Mesendoderm (in vitro differentiated cells): ENCODE data around the gene JAZF1.

Experiments
- DNase-seq: peaks from one replicate; pipeline ENCODE4 v3.0.0; 2013
- H2AK5ac ChIP-seq: 2 replicates; pipeline ENCODE4 v1.6.1; 2013; ENCODE audit warnings: low read length, inconsistent platforms
- H2BK120ac ChIP-seq: 2 replicates; pipeline ENCODE4 v1.6.1; 2013; ENCODE audit warnings: low read depth, mild to moderate bottlenecking, low read length, moderate library complexity, mixed read lengths
- H2BK15ac ChIP-seq: replicated peaks from 2 replicates; pipeline ENCODE4 v1.6.1; 2013; ENCODE audit warnings: low read depth, mild to moderate bottlenecking, moderate library complexity
- H2BK5ac ChIP-seq: 2 replicates; pipeline ENCODE4 v1.6.1; 2013; ENCODE audit warnings: low read length, inconsistent platforms
- H3K18ac ChIP-seq: 2 replicates; pipeline ENCODE4 v1.6.1; 2013; ENCODE audit warnings: mild to moderate bottlenecking, low read length, mixed read lengths
- H3K23ac ChIP-seq: one replicate; pipeline ENCODE4 v1.6.1; 2013; ENCODE audit warnings: low read length
- H3K27ac ChIP-seq: 2 replicates; pipeline ENCODE4 v1.5.1; 2013; ENCODE audit warnings: low read depth, mild to moderate bottlenecking, inconsistent platforms, low read length, moderate library complexity
- H3K27me3 ChIP-seq: 2 replicates; pipeline ENCODE4 v1.6.1; 2013; ENCODE audit warnings: low read length, control low read depth, mild to moderate bottlenecking, inconsistent platforms; ENCODE audit not compliant: insufficient read depth, poor library complexity
- H3K36me3 ChIP-seq: 2 replicates; pipeline ENCODE4 v1.6.1; 2013; ENCODE audit warnings: low read length, inconsistent platforms; ENCODE audit not compliant: control insufficient read depth, insufficient read depth
- H3K4ac ChIP-seq: one replicate; pipeline ENCODE4 v1.6.1; 2013; ENCODE audit warnings: low read depth, mild to moderate bottlenecking, low read length, moderate library complexity
- H3K4me1 ChIP-seq: 2 replicates; pipeline ENCODE4 v1.6.1; 2013; ENCODE audit warnings: low read depth, low read length, inconsistent platforms; ENCODE audit not compliant: control insufficient read depth
- H3K4me2 ChIP-seq: 2 replicates; pipeline ENCODE4 v1.6.1; 2013; ENCODE audit warnings: low read length
- H3K4me3 ChIP-seq: 2 replicates; pipeline ENCODE4 v1.5.1; 2013; ENCODE audit warnings: mild to moderate bottlenecking, low read length
- H3K56ac ChIP-seq: one replicate; pipeline ENCODE4 v1.6.1; 2013; ENCODE audit warnings: low read length
- H3K79me1 ChIP-seq: 2 replicates; pipeline ENCODE4 v1.6.1; 2013; ENCODE audit warnings: low read length, inconsistent platforms
- H3K79me2 ChIP-seq: 2 replicates; pipeline ENCODE4 v1.6.1; 2013; ENCODE audit warnings: mild to moderate bottlenecking, low read length; ENCODE audit not compliant: control insufficient read depth, insufficient read depth
- H3K9ac ChIP-seq: 2 replicates; pipeline ENCODE4 v1.6.1; 2013; ENCODE audit warnings: low read length, inconsistent platforms
- H4K5ac ChIP-seq: one replicate; pipeline ENCODE4 v1.6.1; 2013; ENCODE audit warnings: low read length
- H4K8ac ChIP-seq: one replicate; pipeline ENCODE4 v1.6.1; 2013; ENCODE audit warnings: low read depth, mild to moderate bottlenecking, control low read depth, low read length, moderate library complexity
- WGBS: extraction: QIAGEN DNeasy Blood & Tissue Kit; methylation state at CpG from one replicate; pipeline ENCODE4 v1.1.7; 2013; ENCODE audit warnings: low lambda C conversion rate, missing lambda C conversion rate; ENCODE audit not compliant: insufficient coverage; ENCODE audit errors: extremely low coverage; 5-methylcytosine and 5-hydroxymethylcytosine counted together

Gene JAZF1

GRCh38 chr7:28161331-28161730 is 19.3 kb downstream of the JAZF1 start:
- Histone ChIP-seq H3K9ac (no peak overlapping the region), H3K79me1 (peaks cover 3% of the 10 kb centered on the region), H3K4me3 (no peak overlapping the region), H3K36me3 (no peaks in the 10 kb centered on the region), H4K5ac (no peak overlapping the region), H3K27me3 (no peaks in the 10 kb centered on the region), H3K27ac (no peak overlapping the region), H2BK120ac (no peak overlapping the region), H3K4me1 (peaks cover 2% of the 10 kb centered on the region), H2BK5ac (no peak overlapping the region), H3K4ac (no peak overlapping the region), H3K4me2 (no peak overlapping the region), H3K18ac (no peak overlapping the region), H2BK15ac (no peak overlapping the region), H4K8ac (no peak overlapping the region), H2AK5ac (no peak overlapping the region), H3K23ac (no peak overlapping the region), H3K56ac (no peak overlapping the region), H3K79me2 (no peaks in the 10 kb centered on the region)
- no peak for DNase-seq
- WGBS: no CpG with 5 or more reads among the region's 1 CpG

GRCh38 chr7:28160551-28160991 is 20.0 kb downstream of the JAZF1 start:
- DNase-seq: peak; percentile 72
- WGBS: no CpG with 5 or more reads among the region's 4 CpGs
- no peak overlapping the region for H3K27ac ChIP-seq

GRCh38 chr7:28157831-28158416 is 22.7 kb downstream of the JAZF1 start:
- Histone ChIP-seq H2BK120ac (no peak overlapping the region), H2BK15ac (no peak overlapping the region), H3K23ac (no peak overlapping the region), H3K27me3 (no peaks in the 10 kb centered on the region), H3K4me2 (no peak overlapping the region), H4K5ac (no peak overlapping the region), H3K36me3 (no peaks in the 10 kb centered on the region), H3K4me3 (no peak overlapping the region), H4K8ac (no peak overlapping the region), H3K79me1 (no peaks in the 10 kb centered on the region), H3K9ac (no peak overlapping the region), H3K56ac (no peak overlapping the region), H3K4ac (no peak overlapping the region), H3K18ac (no peak overlapping the region), H3K27ac (no peak overlapping the region), H2AK5ac (no peak overlapping the region), H2BK5ac (no peak overlapping the region), H3K79me2 (no peaks in the 10 kb centered on the region), H3K4me1 (peaks cover 2% of the 10 kb centered on the region)
- WGBS: no CpG with 5 or more reads among the region's 7 CpGs
- no peak for DNase-seq

More at GRCh38 chr7:28160551-28160991, 20.0 kb downstream of the JAZF1 start:
- H3K4ac ChIP-seq: no peak overlapping the region
- no peaks in the 10 kb centered on the region for H3K36me3 ChIP-seq
- no peak overlapping the region for H3K18ac ChIP-seq
- H3K9ac ChIP-seq: no peak overlapping the region
- peaks cover 2% of the 10 kb centered on the region for H3K4me1 ChIP-seq
- H3K4me3 ChIP-seq: no peak overlapping the region
- H3K79me1 ChIP-seq: peaks cover 3% of the 10 kb centered on the region
- H3K79me2 ChIP-seq: no peaks in the 10 kb centered on the region
- no peak overlapping the region for H3K23ac ChIP-seq
- H3K56ac ChIP-seq: no peak overlapping the region
- H2AK5ac ChIP-seq: no peak overlapping the region
- no peak overlapping the region for H2BK5ac ChIP-seq
- no peak overlapping the region for H2BK120ac ChIP-seq
- no peak overlapping the region for H4K8ac ChIP-seq
- H3K27me3 ChIP-seq: no peaks in the 10 kb centered on the region
- H2BK15ac ChIP-seq: no peak overlapping the region
- H4K5ac ChIP-seq: no peak overlapping the region
- H3K4me2 ChIP-seq: no peak overlapping the region

GRCh38 chr7:28157076-28157745 is 23.4 kb downstream of the JAZF1 start:
- Histone ChIP-seq H3K18ac (no peak overlapping the region), H4K8ac (no peak overlapping the region), H3K79me2 (no peaks in the 10 kb centered on the region), H3K4ac (no peak overlapping the region), H3K27ac (no peak overlapping the region), H2BK120ac (no peak overlapping the region), H3K9ac (no peak overlapping the region), H3K36me3 (no peaks in the 10 kb centered on the region), H3K79me1 (no peaks in the 10 kb centered on the region), H3K27me3 (no peaks in the 10 kb centered on the region), H3K4me1 (peaks cover 2% of the 10 kb centered on the region), H3K56ac (no peak overlapping the region), H2AK5ac (no peak overlapping the region), H2BK5ac (no peak overlapping the region), H3K4me3 (no peak overlapping the region), H4K5ac (no peak overlapping the region), H3K4me2 (no peak overlapping the region), H2BK15ac (no peak overlapping the region), H3K23ac (no peak overlapping the region)
- DNase-seq: no peak
- WGBS: no CpG with 5 or more reads among the region's 6 CpGs

GRCh38 chr7:28156401-28156800 is 24.2 kb downstream of the JAZF1 start:
- no peak overlapping the region for H3K23ac ChIP-seq

More at GRCh38 chr7:28156401-28156800, 24.2 kb downstream of the JAZF1 start:
- no peaks in the 10 kb centered on the region for H3K79me2 ChIP-seq
- no CpG with 5 or more reads among the region's 4 CpGs for WGBS
- no peak overlapping the region for H4K5ac ChIP-seq
- no peak overlapping the region for H2BK120ac ChIP-seq
- H3K56ac ChIP-seq: no peak overlapping the region
- DNase-seq: no peak
- H3K18ac ChIP-seq: no peak overlapping the region
- H3K4ac ChIP-seq: no peak overlapping the region
- no peaks in the 10 kb centered on the region for H3K79me1 ChIP-seq
- H3K36me3 ChIP-seq: no peaks in the 10 kb centered on the region
- no peak overlapping the region for H2BK5ac ChIP-seq
- H2BK15ac ChIP-seq: no peak overlapping the region
- peaks cover 2% of the 10 kb centered on the region for H3K4me1 ChIP-seq
- H2AK5ac ChIP-seq: no peak overlapping the region
- H3K4me2 ChIP-seq: no peak overlapping the region
- H3K27me3 ChIP-seq: no peaks in the 10 kb centered on the region
- H3K27ac ChIP-seq: no peak overlapping the region
- H3K4me3 ChIP-seq: no peak overlapping the region
- no peak overlapping the region for H4K8ac ChIP-seq
- H3K9ac ChIP-seq: no peak overlapping the region
